OCI-LY7 (cell line): Measurements from ENCODE around the gene CLEC4E.

Experiments
- CTCF ChIP-seq: fragments of 200-600 bp; sonication (generic); conservative IDR thresholded peaks from 2 replicates; pipeline ENCODE4 v1.5.1; 2014; ENCODE audit warnings: mild to moderate bottlenecking, antibody characterized with exemption, low read length, moderate library complexity, mixed read lengths
- EZH2phosphoT487 ChIP-seq: fragments of 200-600 bp; sonication (generic); IDR thresholded peaks from 2 replicates; pipeline ENCODE4 v1.6.1; 2018; ENCODE audit warnings: low read depth, borderline replicate concordance, mild to moderate bottlenecking, mixed run types, antibody characterized with exemption, low read length, moderate library complexity, mixed read lengths

- TF ChIP-seq CTCF = no peak
- no peak for TF ChIP-seq EZH2phosphoT487
Measured at GRCh38 chr12:8493084-8493483, 47.6 kb downstream of the CLEC4E start.
